GM10266 (cell line): ENCODE results near the gene TTLL9.
"Not testable (repeated sequence)": the region's sequence is repeated elsewhere in the genome, so short reads cannot be mapped to it uniquely, and the experiment has no call there.

Source experiments
- DNase-seq: peaks from one replicate; pipeline ENCODE4 v3.0.0; 2012; ENCODE audit errors: extremely low spot score
- CTCF ChIP-seq: IDR thresholded peaks from 2 replicates; pipeline ENCODE4 v1.5.1; 2012; ENCODE audit warnings: mild to moderate bottlenecking, low read depth; ENCODE audit not compliant: control insufficient read depth, insufficient read depth; ENCODE audit errors: missing control alignments

Gene TTLL9

GRCh38 chr20:31922588-31922987, 52.2 kb downstream of the TTLL9 start:
- DNase-seq = no peak
- TF ChIP-seq CTCF = no peak

GRCh38 chr20:31923388-31924331, 53.2 kb downstream of the TTLL9 start:
- DNase-seq = peak; percentile 72

GRCh38 chr20:31924561-31924960, 54.1 kb downstream of the TTLL9 start:
- DNase-seq = no peak
- TF ChIP-seq CTCF = no peak

More at GRCh38 chr20:31923388-31924331, 53.2 kb downstream of the TTLL9 start:
- TF ChIP-seq CTCF = no peak

- DNase-seq = no peak
- no peak for TF ChIP-seq CTCF
Measured at GRCh38 chr20:31925631-31926030, 55.2 kb downstream of the TTLL9 start.

- no peak for DNase-seq
- TF ChIP-seq CTCF = no peak
Measured at GRCh38 chr20:31926493-31926892, 56.1 kb downstream of the TTLL9 start.

GRCh38 chr20:31927627-31928159, 57.3 kb downstream of the TTLL9 start:
- no peak for DNase-seq
- no peak for TF ChIP-seq CTCF

- DNase-seq = not testable (repeated sequence)
Measured at GRCh38 chr20:31929631-31930030, 59.2 kb downstream of the TTLL9 start.
